GM21381 (cell line): ENCODE measurements around the gene STAC3.
"Not testable (repeated sequence)": the region's sequence is repeated elsewhere in the genome, so short reads cannot be mapped to it uniquely, and the experiment has no call there.

ENCODE experiments used
- ATAC-seq: cut with Tn5 transposase; IDR thresholded peaks from one replicate; pipeline ENCODE4 v1.9.1; 2021; ENCODE audit warnings: mild to moderate bottlenecking, moderate library complexity; ENCODE audit not compliant: unreplicated experiment

Gene STAC3

GRCh38 chr12:57250956-57251355 lies at the start of gene STAC3:
STAC3 (minus strand) TSS chr12:57251187; CDS start chr12:57249636, 1,551 bp downstream.
- no peak for ATAC-seq

GRCh38 chr12:57299514-57300016 lies 48.6 kb upstream of the STAC3 start:
- no peak for ATAC-seq

GRCh38 chr12:57296291-57296690 lies 45.3 kb upstream of the STAC3 start:
- ATAC-seq = no peak

- ATAC-seq = not testable (repeated sequence)
Measured at GRCh38 chr12:57282073-57282472, 31.1 kb upstream of the STAC3 start.

- ATAC-seq = peak; percentile 85
Measured at GRCh38 chr12:57280211-57281062, 29.4 kb upstream of the STAC3 start.

GRCh38 chr12:57278465-57279381 lies 27.7 kb upstream of the STAC3 start:
- no peak for ATAC-seq

- ATAC-seq = no peak
Measured at GRCh38 chr12:57276935-57277563, 26.1 kb upstream of the STAC3 start.

GRCh38 chr12:57276233-57276632 lies 25.2 kb upstream of the STAC3 start:
- ATAC-seq = not testable (repeated sequence)

GRCh38 chr12:57273516-57273915 lies 22.5 kb upstream of the STAC3 start:
- ATAC-seq = no peak

- ATAC-seq = no peak
Measured at GRCh38 chr12:57272337-57273151, 21.6 kb upstream of the STAC3 start.

- no peak for ATAC-seq
Measured at GRCh38 chr12:57270966-57271470, 20.0 kb upstream of the STAC3 start.

- ATAC-seq = no peak
Measured at GRCh38 chr12:57268264-57268663, 17.3 kb upstream of the STAC3 start.

- ATAC-seq = no peak
Measured at GRCh38 chr12:57266681-57267080, 15.7 kb upstream of the STAC3 start.

- ATAC-seq = no peak
Measured at GRCh38 chr12:57263096-57263495, 12.1 kb upstream of the STAC3 start.

GRCh38 chr12:57262126-57262822 lies 11.3 kb upstream of the STAC3 start:
- no peak for ATAC-seq

GRCh38 chr12:57261428-57261865 lies 10.5 kb upstream of the STAC3 start:
- ATAC-seq = no peak

- ATAC-seq = no peak
Measured at GRCh38 chr12:57260366-57260765, 9.4 kb upstream of the STAC3 start.

GRCh38 chr12:57258977-57259970 lies 8.3 kb upstream of the STAC3 start:
- ATAC-seq = no peak
